ENCODE data around the gene NGEF.
"Not testable (repeated sequence)": the region's sequence is repeated elsewhere in the genome, so short reads cannot be mapped to it uniquely, and the experiment has no call there.

Gene NGEF

DNA sequence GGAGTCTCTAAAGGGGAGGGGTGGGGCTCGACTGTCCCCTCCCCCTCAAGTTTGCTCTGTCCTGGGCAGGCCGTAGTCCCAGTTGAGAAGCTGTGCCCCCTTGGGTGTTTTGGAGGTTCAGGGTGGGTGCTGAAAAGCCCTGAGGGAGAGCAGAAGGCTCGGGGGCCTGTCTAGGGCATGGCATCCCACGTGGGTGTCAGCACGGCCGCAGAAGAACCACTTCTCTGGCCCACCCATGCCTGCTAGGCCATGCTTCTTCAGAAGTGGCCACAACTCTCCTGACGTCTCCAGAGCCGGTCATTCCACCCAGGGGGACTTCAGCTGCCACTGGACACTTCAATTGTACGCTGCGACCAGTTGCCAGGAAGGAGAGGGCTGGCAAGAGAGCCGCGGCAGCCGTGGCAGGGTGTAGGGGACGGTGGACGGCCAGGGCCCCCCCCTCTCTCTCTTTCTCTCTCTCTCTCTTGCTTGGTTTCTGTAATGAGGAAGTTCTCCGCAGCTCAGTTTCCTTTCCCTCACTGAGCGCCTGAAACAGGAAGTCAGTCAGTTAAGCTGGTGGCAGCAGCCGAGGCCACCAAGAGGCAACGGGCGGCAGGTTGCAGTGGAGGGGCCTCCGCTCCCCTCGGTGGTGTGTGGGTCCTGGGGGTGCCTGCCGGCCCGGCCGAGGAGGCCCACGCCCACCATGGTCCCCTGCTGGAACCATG, 46.9 kb upstream of the NGEF start, which contains the start of gene INPP5D:
INPP5D (plus strand) TSS at position 546 of the 704 bp plus-strand sequence; CDS start at position 683, 137 bp downstream.
- TF ChIP-seq, protein P1, sequence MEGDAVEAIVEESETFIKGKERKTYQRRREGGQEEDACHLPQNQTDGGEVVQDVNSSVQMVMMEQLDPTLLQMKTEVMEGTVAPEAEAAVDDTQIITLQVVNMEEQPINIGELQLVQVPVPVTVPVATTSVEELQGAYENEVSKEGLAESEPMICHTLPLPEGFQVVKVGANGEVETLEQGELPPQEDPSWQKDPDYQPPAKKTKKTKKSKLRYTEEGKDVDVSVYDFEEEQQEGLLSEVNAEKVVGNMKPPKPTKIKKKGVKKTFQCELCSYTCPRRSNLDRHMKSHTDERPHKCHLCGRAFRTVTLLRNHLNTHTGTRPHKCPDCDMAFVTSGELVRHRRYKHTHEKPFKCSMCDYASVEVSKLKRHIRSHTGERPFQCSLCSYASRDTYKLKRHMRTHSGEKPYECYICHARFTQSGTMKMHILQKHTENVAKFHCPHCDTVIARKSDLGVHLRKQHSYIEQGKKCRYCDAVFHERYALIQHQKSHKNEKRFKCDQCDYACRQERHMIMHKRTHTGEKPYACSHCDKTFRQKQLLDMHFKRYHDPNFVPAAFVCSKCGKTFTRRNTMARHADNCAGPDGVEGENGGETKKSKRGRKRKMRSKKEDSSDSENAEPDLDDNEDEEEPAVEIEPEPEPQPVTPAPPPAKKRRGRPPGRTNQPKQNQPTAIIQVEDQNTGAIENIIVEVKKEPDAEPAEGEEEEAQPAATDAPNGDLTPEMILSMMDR (IDR thresholded peaks at IDR 0.05; ENCODE audit: low read depth, low read length, missing control alignments), result no peak
- no peak within 1 kb of the TSS for H3K4me3 ChIP-seq (replicated peaks; ENCODE audit: low read depth, low read length)
- no peak for DNase-seq (ENCODE audit: extremely low read depth, low read depth)

GRCh38 chr2:233059547-233059796, 46.4 kb upstream of the NGEF start:
- TF ChIP-seq, protein P1 (IDR thresholded peaks at IDR 0.05; ENCODE audit: low read depth, low read length, missing control alignments), result no peak
- H3K4me3 ChIP-seq (replicated peaks; ENCODE audit: low read depth, low read length), result no peak overlapping the region
- no peak for DNase-seq (ENCODE audit: extremely low read depth, low read depth)

DNA sequence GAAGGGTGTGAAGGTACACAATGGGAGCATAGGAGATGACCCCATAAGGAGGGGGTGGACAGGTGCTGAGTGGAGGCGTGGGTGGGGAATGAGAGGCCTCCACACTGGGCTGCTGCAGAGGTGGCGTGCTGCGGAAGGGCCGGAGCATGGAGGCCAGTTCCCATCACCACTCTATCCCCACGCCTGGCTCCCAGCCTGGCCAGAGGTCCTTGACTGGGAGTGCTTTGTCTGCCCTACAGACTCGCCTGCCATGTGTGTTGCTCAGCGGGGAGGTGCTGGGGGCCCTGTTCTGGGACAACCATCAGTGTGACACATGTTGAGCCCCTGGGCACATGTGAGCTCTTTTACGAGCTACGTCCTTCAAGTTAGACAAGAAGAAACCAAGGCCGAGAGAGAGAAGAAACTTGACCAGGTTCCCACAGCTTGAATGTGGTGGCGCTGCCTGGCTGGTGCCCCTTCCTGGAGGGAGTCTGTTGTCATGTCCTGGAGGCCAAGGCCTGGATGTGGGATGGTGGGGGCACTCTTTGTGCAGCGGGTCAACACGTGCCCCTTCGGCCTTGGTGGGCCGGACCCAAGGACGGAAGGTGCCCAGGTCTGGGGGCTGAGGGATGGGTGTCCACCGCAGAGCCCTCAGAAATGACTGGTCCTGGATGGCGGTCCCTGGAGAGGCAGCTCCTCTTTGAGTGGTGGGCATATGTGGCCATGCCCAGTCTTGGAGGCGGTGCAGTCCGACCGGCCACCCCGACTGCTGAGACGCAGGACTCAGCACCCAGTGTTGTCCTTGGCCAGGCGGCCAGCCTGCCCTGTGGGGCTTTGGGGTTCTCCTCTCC, 45.9 kb upstream of the NGEF start:
- H3K4me3 ChIP-seq (replicated peaks; ENCODE audit: low read depth, low read length), result no peak overlapping the region
- DNase-seq (ENCODE audit: extremely low read depth, low read depth), result no peak
- TF ChIP-seq, protein P1 (IDR thresholded peaks at IDR 0.05; ENCODE audit: low read depth, low read length, missing control alignments), result no peak

DNA sequence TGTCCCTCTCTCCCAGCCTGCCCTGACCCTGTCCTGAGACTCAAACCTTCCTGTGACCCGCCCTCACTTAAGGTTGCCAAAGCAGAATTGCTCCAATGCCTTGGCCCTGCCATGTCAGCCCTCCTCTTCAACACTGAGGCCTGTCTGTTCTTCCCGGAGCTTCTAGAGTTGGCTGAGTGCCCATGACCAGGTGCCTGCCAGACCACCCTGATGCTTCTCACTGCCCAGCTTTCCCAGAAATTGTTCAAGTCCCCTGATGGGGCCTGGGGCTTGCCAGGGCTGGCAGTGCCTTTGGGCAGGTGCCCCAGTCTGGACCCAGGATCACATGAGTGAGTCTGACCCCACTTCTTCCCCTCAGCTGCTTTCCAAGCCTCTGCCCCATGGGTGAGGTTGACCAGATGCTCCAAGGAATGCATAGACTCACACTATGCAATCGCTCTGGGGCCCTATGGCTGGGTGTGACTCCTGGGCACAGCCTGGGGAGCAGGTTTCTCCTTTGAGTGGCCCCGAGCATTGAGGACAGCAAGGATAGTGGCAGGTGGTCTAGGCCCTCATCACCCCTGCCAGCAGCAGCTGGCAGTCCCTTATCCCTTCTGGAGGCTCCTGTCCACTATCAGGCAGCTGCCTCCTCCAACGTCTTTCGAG, 44.0 kb upstream of the NGEF start:
- no peak overlapping the region for H3K4me3 ChIP-seq (replicated peaks; ENCODE audit: low read depth, low read length)
- TF ChIP-seq, protein P1 (IDR thresholded peaks at IDR 0.05; ENCODE audit: low read depth, low read length, missing control alignments), result no peak
- DNase-seq (ENCODE audit: extremely low read depth, low read depth), result no peak

DNA sequence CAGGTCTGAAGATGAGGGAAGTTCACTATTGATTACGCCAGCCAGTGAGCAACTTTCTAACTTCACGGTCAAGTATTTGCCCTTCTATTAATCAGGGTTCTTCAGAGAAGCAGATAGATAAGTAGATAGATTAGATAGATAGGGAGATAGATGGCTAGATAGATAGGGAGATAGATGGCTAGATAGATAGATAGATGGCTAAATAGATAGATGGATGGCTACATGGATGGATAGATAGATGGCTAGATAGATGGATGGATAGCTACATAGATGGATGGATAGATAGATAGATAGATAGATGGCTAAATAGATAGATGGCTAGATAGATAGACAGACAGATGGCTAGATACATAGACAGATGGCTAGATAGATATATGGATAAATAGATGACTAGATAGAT, 42.3 kb upstream of the NGEF start:
- TF ChIP-seq, protein P1 (IDR thresholded peaks at IDR 0.05; ENCODE audit: low read depth, low read length, missing control alignments), result no peak
- no peak overlapping the region for H3K4me3 ChIP-seq (replicated peaks; ENCODE audit: low read depth, low read length)
- no peak for DNase-seq (ENCODE audit: extremely low read depth, low read depth)

- no peak for DNase-seq (ENCODE audit: extremely low read depth, low read depth)
- H3K4me3 ChIP-seq (replicated peaks; ENCODE audit: low read depth, low read length), result no peak overlapping the region
- TF ChIP-seq, protein P1 (IDR thresholded peaks at IDR 0.05; ENCODE audit: low read depth, low read length, missing control alignments), result peak; percentile 98
These were observed 41.1 kb upstream of the NGEF start for GRCh38 chr2:233053928-233054784.

DNA sequence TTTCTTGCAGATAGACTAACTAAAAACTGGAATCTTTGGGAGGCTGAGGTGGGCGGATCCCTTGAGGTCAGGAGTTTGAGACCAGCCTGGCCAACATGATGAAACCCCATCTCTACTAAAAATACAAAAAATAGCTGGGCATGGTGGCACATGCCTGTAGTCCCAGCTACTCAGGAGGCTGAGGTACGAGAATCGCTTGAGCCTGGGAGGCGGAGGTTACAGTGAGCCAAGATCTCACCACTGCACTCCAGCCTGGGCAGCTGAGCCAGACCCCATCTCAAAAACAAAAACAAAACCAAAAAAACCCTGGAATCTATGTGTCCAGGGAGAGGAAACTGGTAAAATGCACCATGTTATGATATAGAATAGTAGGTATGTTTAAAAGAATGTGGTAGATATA, 39.5 kb upstream of the NGEF start:
- not testable (repeated sequence) for DNase-seq (ENCODE audit: extremely low read depth, low read depth); H3K4me3 ChIP-seq (replicated peaks; ENCODE audit: low read depth, low read length)
